ENCODE data around the gene SOX10. TPM values are rescaled to one million over a fixed set of nuclear protein-coding genes. Genes with fewer than 3 reads are reported as not detected.

The SOX10 gene
- total RNA-seq, 1 experiment from 2014 or later: not detected

DNA sequence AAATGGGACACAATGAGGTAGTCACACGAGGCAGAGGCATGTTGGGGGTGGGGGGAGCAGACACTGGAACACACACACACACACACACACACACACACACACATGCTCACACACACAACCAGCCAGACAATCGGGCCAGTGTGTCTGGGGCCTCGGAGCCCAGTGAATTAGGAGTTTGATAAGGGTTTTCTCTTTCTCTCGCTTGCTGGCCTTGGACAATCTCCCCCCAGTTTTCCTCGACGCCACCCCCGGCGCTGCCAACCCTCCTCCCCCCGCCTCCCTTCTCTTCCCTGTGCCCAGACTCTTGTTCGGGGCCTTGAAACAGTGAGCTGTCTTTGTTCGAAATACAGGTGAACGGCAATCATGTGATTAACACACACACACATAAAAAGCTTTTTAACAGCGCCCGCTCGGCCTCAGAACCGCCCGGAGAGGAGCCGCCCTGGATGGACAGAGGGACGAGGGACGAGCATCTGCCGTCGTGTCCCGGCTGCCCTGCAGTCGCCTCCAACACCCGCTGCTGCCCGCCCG is 1.5 kb upstream of the SOX10 start:
- no peak overlapping the region for H3K4me3 ChIP-seq (ENCODE audit: low read depth in 2 of 2, low read length in 2 of 2)
- ATAC-seq (no peak), DNase-seq (ENCODE audit: low read depth, low spot score) (no peak)
- intact Hi-C loops (cut with micrococcal nuclease; ENCODE audit: unreplicated experiment): no loop called here
- TF ChIP-seq POLR2AphosphoS5 (IDR thresholded peaks at IDR 0.05; ENCODE audit: low read depth, low read length): no peak
- no peaks in the 10 kb centered on the region for H3K36me3 ChIP-seq (ENCODE audit: control insufficient read depth, insufficient read depth, low read length)
- no TSS peak for BruUV-seq (replicated peaks)
- H3K9me3 ChIP-seq (ENCODE audit: control insufficient read depth, insufficient read depth, low read depth, low read length): no peaks in the 10 kb centered on the region
- no peaks in the 10 kb centered on the region for H3K27me3 ChIP-seq (ENCODE audit: control insufficient read depth, insufficient read depth, low read length)
- H3K4me1 ChIP-seq (ENCODE audit: control insufficient read depth, insufficient read depth, low read length): no peaks in the 10 kb centered on the region
- ChIA-PET CTCF (no interaction called here), POLR2A (no interaction called here)
- no peak overlapping the region for H3K27ac ChIP-seq (ENCODE audit: low read length)
- in situ Hi-C loops (cut with HindIII; ENCODE audit: low pct_unique_long_range_greater_than_20kb, low sequenced_read_pairs): no loop called here

DNA sequence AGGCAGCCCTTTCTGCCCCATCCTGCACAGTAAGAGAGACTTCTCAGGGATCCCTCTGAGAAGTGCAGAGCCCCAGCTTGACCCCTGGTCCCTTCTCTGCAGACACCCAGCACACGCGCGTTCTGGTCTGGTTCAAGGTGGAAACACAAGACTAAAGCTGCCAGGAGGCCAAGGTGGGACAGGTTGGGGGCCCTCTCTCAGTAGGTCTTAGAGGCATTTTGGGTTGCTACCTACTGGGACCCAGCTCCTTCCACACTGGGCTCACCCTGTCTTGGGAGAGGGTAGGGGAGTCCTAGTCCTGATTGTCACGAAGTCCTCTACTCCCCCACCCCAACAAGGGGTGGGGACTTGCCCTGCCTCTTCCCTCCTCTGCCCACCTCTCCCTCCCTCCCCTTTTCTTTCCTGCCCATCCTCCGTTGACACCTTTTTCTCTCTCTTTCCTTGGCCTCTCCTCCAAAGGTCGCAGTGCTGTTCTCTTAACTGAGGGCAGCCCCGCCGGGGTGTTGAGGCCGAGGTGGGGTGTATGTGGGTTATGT is 763 bp upstream of the SOX10 start:
- Histone ChIP-seq H3K9me3 (ENCODE audit: control insufficient read depth, insufficient read depth, low read depth, low read length) (no peaks in the 10 kb centered on the region), H3K4me1 (ENCODE audit: control insufficient read depth, insufficient read depth, low read length) (no peaks in the 10 kb centered on the region), H3K27me3 (ENCODE audit: control insufficient read depth, insufficient read depth, low read length) (no peaks in the 10 kb centered on the region), H3K27ac (ENCODE audit: low read length) (no peak overlapping the region), H3K36me3 (ENCODE audit: control insufficient read depth, insufficient read depth, low read length) (no peaks in the 10 kb centered on the region), H3K4me3 (ENCODE audit: low read depth in 2 of 2, low read length in 2 of 2) (no peak overlapping the region)
- intact Hi-C loops (cut with micrococcal nuclease; ENCODE audit: unreplicated experiment) (no loop called here), in situ Hi-C loops (cut with HindIII; ENCODE audit: low pct_unique_long_range_greater_than_20kb, low sequenced_read_pairs) (no loop called here)
- ChIA-PET CTCF (no interaction called here), POLR2A (no interaction called here)
- no peak; the same call in 1 of the 2 replicates for ATAC-seq
- TF ChIP-seq TCF7L2 (IDR thresholded peaks at IDR 0.05; ENCODE audit: low read depth, low read length) (no peak), POLR2AphosphoS5 (IDR thresholded peaks at IDR 0.05; ENCODE audit: low read depth, low read length) (no peak), SIN3A (IDR thresholded peaks at IDR 0.05; ENCODE audit: borderline replicate concordance, insufficient read depth, low read depth, low read length) (no peak)
- TF ChIP-seq, protein P1, sequence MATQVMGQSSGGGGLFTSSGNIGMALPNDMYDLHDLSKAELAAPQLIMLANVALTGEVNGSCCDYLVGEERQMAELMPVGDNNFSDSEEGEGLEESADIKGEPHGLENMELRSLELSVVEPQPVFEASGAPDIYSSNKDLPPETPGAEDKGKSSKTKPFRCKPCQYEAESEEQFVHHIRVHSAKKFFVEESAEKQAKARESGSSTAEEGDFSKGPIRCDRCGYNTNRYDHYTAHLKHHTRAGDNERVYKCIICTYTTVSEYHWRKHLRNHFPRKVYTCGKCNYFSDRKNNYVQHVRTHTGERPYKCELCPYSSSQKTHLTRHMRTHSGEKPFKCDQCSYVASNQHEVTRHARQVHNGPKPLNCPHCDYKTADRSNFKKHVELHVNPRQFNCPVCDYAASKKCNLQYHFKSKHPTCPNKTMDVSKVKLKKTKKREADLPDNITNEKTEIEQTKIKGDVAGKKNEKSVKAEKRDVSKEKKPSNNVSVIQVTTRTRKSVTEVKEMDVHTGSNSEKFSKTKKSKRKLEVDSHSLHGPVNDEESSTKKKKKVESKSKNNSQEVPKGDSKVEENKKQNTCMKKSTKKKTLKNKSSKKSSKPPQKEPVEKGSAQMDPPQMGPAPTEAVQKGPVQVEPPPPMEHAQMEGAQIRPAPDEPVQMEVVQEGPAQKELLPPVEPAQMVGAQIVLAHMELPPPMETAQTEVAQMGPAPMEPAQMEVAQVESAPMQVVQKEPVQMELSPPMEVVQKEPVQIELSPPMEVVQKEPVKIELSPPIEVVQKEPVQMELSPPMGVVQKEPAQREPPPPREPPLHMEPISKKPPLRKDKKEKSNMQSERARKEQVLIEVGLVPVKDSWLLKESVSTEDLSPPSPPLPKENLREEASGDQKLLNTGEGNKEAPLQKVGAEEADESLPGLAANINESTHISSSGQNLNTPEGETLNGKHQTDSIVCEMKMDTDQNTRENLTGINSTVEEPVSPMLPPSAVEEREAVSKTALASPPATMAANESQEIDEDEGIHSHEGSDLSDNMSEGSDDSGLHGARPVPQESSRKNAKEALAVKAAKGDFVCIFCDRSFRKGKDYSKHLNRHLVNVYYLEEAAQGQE (IDR thresholded peaks at IDR 0.05; ENCODE audit: insufficient read depth in 1 of 2, low read depth in 2 of 2, low read length in 1 of 2): no peak
- TF ChIP-seq, protein P2, sequence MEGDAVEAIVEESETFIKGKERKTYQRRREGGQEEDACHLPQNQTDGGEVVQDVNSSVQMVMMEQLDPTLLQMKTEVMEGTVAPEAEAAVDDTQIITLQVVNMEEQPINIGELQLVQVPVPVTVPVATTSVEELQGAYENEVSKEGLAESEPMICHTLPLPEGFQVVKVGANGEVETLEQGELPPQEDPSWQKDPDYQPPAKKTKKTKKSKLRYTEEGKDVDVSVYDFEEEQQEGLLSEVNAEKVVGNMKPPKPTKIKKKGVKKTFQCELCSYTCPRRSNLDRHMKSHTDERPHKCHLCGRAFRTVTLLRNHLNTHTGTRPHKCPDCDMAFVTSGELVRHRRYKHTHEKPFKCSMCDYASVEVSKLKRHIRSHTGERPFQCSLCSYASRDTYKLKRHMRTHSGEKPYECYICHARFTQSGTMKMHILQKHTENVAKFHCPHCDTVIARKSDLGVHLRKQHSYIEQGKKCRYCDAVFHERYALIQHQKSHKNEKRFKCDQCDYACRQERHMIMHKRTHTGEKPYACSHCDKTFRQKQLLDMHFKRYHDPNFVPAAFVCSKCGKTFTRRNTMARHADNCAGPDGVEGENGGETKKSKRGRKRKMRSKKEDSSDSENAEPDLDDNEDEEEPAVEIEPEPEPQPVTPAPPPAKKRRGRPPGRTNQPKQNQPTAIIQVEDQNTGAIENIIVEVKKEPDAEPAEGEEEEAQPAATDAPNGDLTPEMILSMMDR (IDR thresholded peaks at IDR 0.05): no peak
- no peak for DNase-seq (ENCODE audit: low read depth, low spot score)
- BruUV-seq (replicated peaks): no TSS peak

All from Panc1 (cell line).